Effector memory CD8-positive, alpha-beta T cell (primary cell): ENCODE data around the gene PLXNA3.
"Not testable (repeated sequence)": the region's sequence is repeated elsewhere in the genome, so short reads cannot be mapped to it uniquely, and the experiment has no call there.

Experiments used
- ATAC-seq: fragments of 150-1000 bp; cut with Tn5 transposase; replicated peaks from 2 replicates; pipeline ENCODE4 v1.10.0; 2021; ENCODE audit warnings: mild to moderate bottlenecking, moderate library complexity
- DNase-seq, 3 experiments: peaks; one replicate each; pipeline ENCODE4 v3.0.0; 2021
- H3K27ac Mint-ChIP-seq, 2 donors: one replicate each; pipeline ENCODE4 v1.8.0; 2022; ENCODE audit warnings: mild to moderate bottlenecking in 2 of 2, mixed read lengths in 2 of 2, moderate library complexity in 2 of 2
- H3K27me3 Mint-ChIP-seq, 2 donors: one replicate each; pipeline ENCODE4 v1.8.0; 2022; ENCODE audit warnings: mixed read lengths in 2 of 2
- H3K36me3 Mint-ChIP-seq: one replicate; pipeline ENCODE4 v1.8.0; 2022; ENCODE audit warnings: mild to moderate bottlenecking, moderate library complexity, mixed read lengths; ENCODE audit not compliant: insufficient read depth
- H3K4me1 Mint-ChIP-seq, 2 donors: one replicate each; pipeline ENCODE4 v1.8.0; 2022; ENCODE audit warnings: low read depth in 2 of 2, mixed read lengths in 2 of 2
- H3K4me3 Mint-ChIP-seq, 2 donors: one replicate each; pipeline ENCODE4 v1.8.0; 2022; ENCODE audit warnings: mild to moderate bottlenecking in 2 of 2, mixed read lengths in 2 of 2, moderate library complexity in 2 of 2
- H3K9me3 Mint-ChIP-seq, 2 donors: one replicate each; pipeline ENCODE4 v1.8.0; 2022; ENCODE audit warnings: mixed read lengths in 2 of 2

PLXNA3 gene

GRCh38 chrX:154490414-154491083 is 32.5 kb downstream of the PLXNA3 start, which contains the start of gene SLC10A3:
TSS of gene SLC10A3 (minus strand) at chrX:154490629. CDS start at chrX:154488940, 1,689 bp downstream.
- no peaks in the 10 kb centered on the region for H3K9me3 Mint-ChIP-seq
- H3K27ac Mint-ChIP-seq, result peak within 1 kb of the TSS; percentile 88 to 90
- peaks cover 28% of the 10 kb centered on the region for H3K36me3 Mint-ChIP-seq
- DNase-seq (peak; percentile 74 to 79 (median 78)), ATAC-seq (peak; percentile 81)
- peak within 1 kb of the TSS; percentile 82 to 86 for H3K4me3 Mint-ChIP-seq
- H3K27me3 Mint-ChIP-seq, result no peaks in the 10 kb centered on the region
- H3K4me1 Mint-ChIP-seq, result peaks cover 7 to 17% of the 10 kb centered on the region in 2 donors

GRCh38 chrX:154494715-154495114 is 36.6 kb downstream of the PLXNA3 start:
- no peak overlapping the region for H3K4me3 Mint-ChIP-seq
- H3K9me3 Mint-ChIP-seq, result no peaks in the 10 kb centered on the region
- H3K36me3 Mint-ChIP-seq, result peaks cover 4% of the 10 kb centered on the region
- no peak overlapping the region for H3K27ac Mint-ChIP-seq
- H3K4me1 Mint-ChIP-seq, result peaks cover 3% of the 10 kb centered on the region in 2 donors
- no peaks in the 10 kb centered on the region for H3K27me3 Mint-ChIP-seq
- ATAC-seq (no peak), DNase-seq (no peak)

GRCh38 chrX:154495472-154495922 is 37.4 kb downstream of the PLXNA3 start:
- Mint-ChIP-seq H3K4me3 (no peak overlapping the region), H3K27ac (no peak overlapping the region), H3K36me3 (peaks cover 3% of the 10 kb centered on the region), H3K4me1 (peaks cover 0 to 2% of the 10 kb centered on the region in 2 donors), H3K27me3 (no peaks in the 10 kb centered on the region), H3K9me3 (no peaks in the 10 kb centered on the region)
- DNase-seq (no peak), ATAC-seq (no peak)

- H3K4me3 Mint-ChIP-seq, H3K27me3 Mint-ChIP-seq, H3K9me3 Mint-ChIP-seq, ATAC-seq, H3K36me3 Mint-ChIP-seq, DNase-seq, H3K27ac Mint-ChIP-seq, H3K4me1 Mint-ChIP-seq: not testable (repeated sequence)
Measured at GRCh38 chrX:154496591-154497137, 38.6 kb downstream of the PLXNA3 start.

GRCh38 chrX:154501423-154501822 is 43.3 kb downstream of the PLXNA3 start:
- not testable (repeated sequence) for DNase-seq, H3K27ac Mint-ChIP-seq, ATAC-seq, H3K4me1 Mint-ChIP-seq, H3K27me3 Mint-ChIP-seq, H3K9me3 Mint-ChIP-seq, H3K4me3 Mint-ChIP-seq
- peaks cover 11% of the 10 kb centered on the region for H3K36me3 Mint-ChIP-seq

GRCh38 chrX:154502098-154502497 is 44.0 kb downstream of the PLXNA3 start:
- ATAC-seq, result no peak
- no peak for DNase-seq
- peaks cover 11% of the 10 kb centered on the region for H3K36me3 Mint-ChIP-seq
- no peak overlapping the region for H3K4me3 Mint-ChIP-seq
- H3K27ac Mint-ChIP-seq, result no peak overlapping the region
- no peaks in the 10 kb centered on the region for H3K27me3 Mint-ChIP-seq
- H3K9me3 Mint-ChIP-seq, result no peaks in the 10 kb centered on the region
- no peaks in the 10 kb centered on the region for H3K4me1 Mint-ChIP-seq

GRCh38 chrX:154502989-154503388 is 44.9 kb downstream of the PLXNA3 start:
- ATAC-seq, result no peak
- Mint-ChIP-seq H3K9me3 (no peaks in the 10 kb centered on the region), H3K27ac (no peak overlapping the region), H3K4me1 (no peaks in the 10 kb centered on the region), H3K4me3 (no peak overlapping the region), H3K36me3 (peaks cover 11% of the 10 kb centered on the region), H3K27me3 (no peaks in the 10 kb centered on the region)
- DNase-seq, result no peak

- Mint-ChIP-seq H3K9me3 (no peaks in the 10 kb centered on the region), H3K4me1 (no peaks in the 10 kb centered on the region), H3K4me3 (no peak overlapping the region), H3K36me3 (peaks cover 16% of the 10 kb centered on the region), H3K27me3 (no peaks in the 10 kb centered on the region), H3K27ac (no peak overlapping the region)
- DNase-seq (no peak), ATAC-seq (no peak)
Measured at GRCh38 chrX:154505734-154506133, 47.7 kb downstream of the PLXNA3 start.

- H3K27me3 Mint-ChIP-seq, result no peaks in the 10 kb centered on the region
- no peaks in the 10 kb centered on the region for H3K9me3 Mint-ChIP-seq
- peaks cover 16% of the 10 kb centered on the region for H3K36me3 Mint-ChIP-seq
- H3K27ac Mint-ChIP-seq, result no peak overlapping the region
- DNase-seq (no peak), ATAC-seq (no peak)
- peaks cover 2 to 3% of the 10 kb centered on the region in 2 donors for H3K4me1 Mint-ChIP-seq
- no peak overlapping the region for H3K4me3 Mint-ChIP-seq
Measured at GRCh38 chrX:154506483-154507332, 48.6 kb downstream of the PLXNA3 start.

- peaks cover 3 to 4% of the 10 kb centered on the region in 2 donors for H3K4me1 Mint-ChIP-seq
- H3K36me3 Mint-ChIP-seq, result peaks cover 16% of the 10 kb centered on the region
- no peaks in the 10 kb centered on the region for H3K9me3 Mint-ChIP-seq
- H3K27ac Mint-ChIP-seq, result no peak overlapping the region
- no peak for DNase-seq
- ATAC-seq, result no peak
- H3K27me3 Mint-ChIP-seq, result no peaks in the 10 kb centered on the region
- no peak overlapping the region for H3K4me3 Mint-ChIP-seq
Measured at GRCh38 chrX:154507673-154508383, 49.7 kb downstream of the PLXNA3 start.

GRCh38 chrX:154508384-154508745 is 50.3 kb downstream of the PLXNA3 start:
- no peaks in the 10 kb centered on the region for H3K9me3 Mint-ChIP-seq
- DNase-seq (no peak), ATAC-seq (no peak)
- peaks cover 16% of the 10 kb centered on the region for H3K36me3 Mint-ChIP-seq
- no peaks in the 10 kb centered on the region for H3K27me3 Mint-ChIP-seq
- H3K4me3 Mint-ChIP-seq, result no peak overlapping the region
- peaks cover 3 to 4% of the 10 kb centered on the region in 2 donors for H3K4me1 Mint-ChIP-seq
- H3K27ac Mint-ChIP-seq, result peak overlapping the region in 1 of 2 donors; percentile 62

GRCh38 chrX:154509455-154509854 is 51.4 kb downstream of the PLXNA3 start:
- peaks cover 16% of the 10 kb centered on the region for H3K36me3 Mint-ChIP-seq
- H3K9me3 Mint-ChIP-seq, result no peaks in the 10 kb centered on the region
- H3K27ac Mint-ChIP-seq, result no peak overlapping the region
- H3K4me1 Mint-ChIP-seq, result peaks cover 8% of the 10 kb centered on the region in 2 donors
- DNase-seq, result no peak
- no peak overlapping the region for H3K4me3 Mint-ChIP-seq
- no peaks in the 10 kb centered on the region for H3K27me3 Mint-ChIP-seq
- no peak for ATAC-seq

GRCh38 chrX:154511761-154512160 is 53.7 kb downstream of the PLXNA3 start:
- Mint-ChIP-seq H3K27me3 (no peaks in the 10 kb centered on the region), H3K36me3 (peaks cover 8% of the 10 kb centered on the region), H3K27ac (peak overlapping the region; percentile 28 to 75), H3K4me1 (peaks cover 15 to 17% of the 10 kb centered on the region in 2 donors), H3K9me3 (no peaks in the 10 kb centered on the region), H3K4me3 (peak overlapping the region in 1 of 2 donors; percentile 19)
- no peak for ATAC-seq
- no peak for DNase-seq
